Measurements from ENCODE around the gene PPP2R5C. TPM values are rescaled to one million over a fixed set of nuclear protein-coding genes. Genes with fewer than 3 reads are reported as not detected.

PPP2R5C gene
- total RNA-seq, 1 experiment from 2014 or later, result 89.9 TPM

DNA sequence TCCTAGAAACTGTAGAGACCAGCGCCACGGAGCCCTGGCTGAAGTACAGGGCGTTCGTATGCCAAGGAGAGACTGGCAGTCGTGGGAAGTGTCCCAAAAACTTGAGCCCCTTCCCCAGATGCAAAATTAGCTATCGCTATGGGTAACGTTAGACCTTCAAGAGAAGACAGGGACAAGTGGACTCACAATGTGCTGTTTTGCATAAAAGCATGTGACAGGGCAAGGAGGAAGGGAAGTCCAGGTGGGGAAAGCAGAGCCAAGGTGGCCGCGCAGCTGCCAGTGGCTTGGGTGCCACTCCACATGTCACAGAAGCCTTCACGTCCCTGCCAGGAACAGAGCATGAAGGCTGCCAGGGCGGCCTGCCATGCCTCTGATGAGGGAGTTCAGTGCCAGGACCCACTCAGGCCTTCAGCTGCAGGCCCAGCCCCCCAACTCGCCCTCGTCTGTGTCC lies 141.6 kb downstream of the PPP2R5C start (continued):
- TF ChIP-seq NR2C2 (CRISPR knock-in tag; IDR thresholded peaks at IDR 0.05) (no peak), ZSCAN18 (CRISPR knock-in tag; IDR thresholded peaks at IDR 0.05) (no peak), ZBTB43 (CRISPR knock-in tag; IDR thresholded peaks at IDR 0.05) (no peak), TEAD4 (CRISPR knock-in tag; IDR thresholded peaks at IDR 0.05) (no peak)
- TF ChIP-seq, protein P1, sequence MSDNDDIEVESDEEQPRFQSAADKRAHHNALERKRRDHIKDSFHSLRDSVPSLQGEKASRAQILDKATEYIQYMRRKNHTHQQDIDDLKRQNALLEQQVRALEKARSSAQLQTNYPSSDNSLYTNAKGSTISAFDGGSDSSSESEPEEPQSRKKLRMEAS (CRISPR knock-in tag; IDR thresholded peaks at IDR 0.05), result no peak

DNA sequence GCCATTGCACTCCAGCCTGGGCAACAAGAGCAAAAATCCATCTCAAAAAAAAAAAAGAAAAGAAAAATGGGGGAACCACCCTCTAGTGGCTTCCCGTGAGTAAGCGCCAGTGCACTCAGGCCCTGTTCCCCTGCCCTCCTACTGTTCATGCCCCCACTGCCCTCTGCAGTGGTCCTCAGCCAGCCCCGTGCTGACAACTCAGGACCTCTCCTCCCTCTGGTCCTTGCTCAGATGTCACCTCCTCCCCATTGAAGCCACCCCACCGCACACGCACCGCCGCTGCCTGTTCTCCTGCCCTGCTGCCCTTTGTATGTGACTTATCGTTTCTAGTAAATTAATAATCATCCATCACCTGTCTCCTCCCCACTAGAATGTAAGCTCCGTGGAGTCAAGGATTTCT lies 144.1 kb downstream of the PPP2R5C start:
- DNase-seq (ENCODE audit: low spot score) (no peak), ATAC-seq (peak; percentile 36; the same call in 1 of the 2 replicates)
- no peak overlapping the region for H3K27ac Mint-ChIP-seq
- ChIA-PET POLR2A (no interaction called here), CTCF (no interaction called here)
- H3K4me1 Mint-ChIP-seq, result no peaks in the 10 kb centered on the region
- no peak overlapping the region for H3K4me3 Mint-ChIP-seq
- no peaks in the 10 kb centered on the region for H3K27me3 Mint-ChIP-seq (ENCODE audit: low read depth)
- H3K36me3 Mint-ChIP-seq, result peaks cover 47% of the 10 kb centered on the region
- H3K9me3 Mint-ChIP-seq, result no peaks in the 10 kb centered on the region
- TF ChIP-seq NFE2L1 (CRISPR knock-in tag; IDR thresholded peaks at IDR 0.05) (no peak), JUN (CRISPR knock-in tag; IDR thresholded peaks at IDR 0.05) (no peak), CDX4 (CRISPR knock-in tag; IDR thresholded peaks at IDR 0.05; ENCODE audit: borderline replicate concordance) (no peak), ZNF263 (CRISPR knock-in tag; IDR thresholded peaks at IDR 0.05; ENCODE audit: low read depth) (no peak), NFYB (CRISPR knock-in tag; conservative IDR thresholded peaks at IDR 0.05; ENCODE audit: low read depth) (no peak), JAZF1 (CRISPR knock-in tag; IDR thresholded peaks at IDR 0.05) (no peak), ATF1 (CRISPR knock-in tag; IDR thresholded peaks at IDR 0.05) (no peak), FOXP1 (CRISPR knock-in tag; IDR thresholded peaks at IDR 0.05; ENCODE audit: borderline replicate concordance) (no peak), CTCF (IDR thresholded peaks at IDR 0.05) (no peak), ZBTB43 (CRISPR knock-in tag; IDR thresholded peaks at IDR 0.05) (no peak), NR1H2 (CRISPR knock-in tag; IDR thresholded peaks at IDR 0.05) (no peak), ZNF671 (CRISPR knock-in tag; IDR thresholded peaks at IDR 0.05) (no peak)
- TF ChIP-seq, protein P2, sequence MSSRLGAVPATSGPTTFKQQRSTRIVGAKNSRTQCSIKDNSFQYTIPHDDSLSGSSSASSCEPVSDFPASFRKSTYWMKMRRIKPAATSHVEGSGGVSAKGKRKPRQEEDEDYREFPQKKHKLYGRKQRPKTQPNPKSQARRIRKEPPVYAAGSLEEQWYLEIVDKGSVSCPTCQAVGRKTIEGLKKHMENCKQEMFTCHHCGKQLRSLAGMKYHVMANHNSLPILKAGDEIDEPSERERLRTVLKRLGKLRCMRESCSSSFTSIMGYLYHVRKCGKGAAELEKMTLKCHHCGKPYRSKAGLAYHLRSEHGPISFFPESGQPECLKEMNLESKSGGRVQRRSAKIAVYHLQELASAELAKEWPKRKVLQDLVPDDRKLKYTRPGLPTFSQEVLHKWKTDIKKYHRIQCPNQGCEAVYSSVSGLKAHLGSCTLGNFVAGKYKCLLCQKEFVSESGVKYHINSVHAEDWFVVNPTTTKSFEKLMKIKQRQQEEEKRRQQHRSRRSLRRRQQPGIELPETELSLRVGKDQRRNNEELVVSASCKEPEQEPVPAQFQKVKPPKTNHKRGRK (CRISPR knock-in tag; IDR thresholded peaks at IDR 0.05; ENCODE audit: borderline replicate concordance), result no peak
- TF ChIP-seq, protein P3, sequence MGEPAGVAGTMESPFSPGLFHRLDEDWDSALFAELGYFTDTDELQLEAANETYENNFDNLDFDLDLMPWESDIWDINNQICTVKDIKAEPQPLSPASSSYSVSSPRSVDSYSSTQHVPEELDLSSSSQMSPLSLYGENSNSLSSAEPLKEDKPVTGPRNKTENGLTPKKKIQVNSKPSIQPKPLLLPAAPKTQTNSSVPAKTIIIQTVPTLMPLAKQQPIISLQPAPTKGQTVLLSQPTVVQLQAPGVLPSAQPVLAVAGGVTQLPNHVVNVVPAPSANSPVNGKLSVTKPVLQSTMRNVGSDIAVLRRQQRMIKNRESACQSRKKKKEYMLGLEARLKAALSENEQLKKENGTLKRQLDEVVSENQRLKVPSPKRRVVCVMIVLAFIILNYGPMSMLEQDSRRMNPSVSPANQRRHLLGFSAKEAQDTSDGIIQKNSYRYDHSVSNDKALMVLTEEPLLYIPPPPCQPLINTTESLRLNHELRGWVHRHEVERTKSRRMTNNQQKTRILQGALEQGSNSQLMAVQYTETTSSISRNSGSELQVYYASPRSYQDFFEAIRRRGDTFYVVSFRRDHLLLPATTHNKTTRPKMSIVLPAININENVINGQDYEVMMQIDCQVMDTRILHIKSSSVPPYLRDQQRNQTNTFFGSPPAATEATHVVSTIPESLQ (CRISPR knock-in tag; IDR thresholded peaks at IDR 0.05), result no peak
- TF ChIP-seq, protein P4, sequence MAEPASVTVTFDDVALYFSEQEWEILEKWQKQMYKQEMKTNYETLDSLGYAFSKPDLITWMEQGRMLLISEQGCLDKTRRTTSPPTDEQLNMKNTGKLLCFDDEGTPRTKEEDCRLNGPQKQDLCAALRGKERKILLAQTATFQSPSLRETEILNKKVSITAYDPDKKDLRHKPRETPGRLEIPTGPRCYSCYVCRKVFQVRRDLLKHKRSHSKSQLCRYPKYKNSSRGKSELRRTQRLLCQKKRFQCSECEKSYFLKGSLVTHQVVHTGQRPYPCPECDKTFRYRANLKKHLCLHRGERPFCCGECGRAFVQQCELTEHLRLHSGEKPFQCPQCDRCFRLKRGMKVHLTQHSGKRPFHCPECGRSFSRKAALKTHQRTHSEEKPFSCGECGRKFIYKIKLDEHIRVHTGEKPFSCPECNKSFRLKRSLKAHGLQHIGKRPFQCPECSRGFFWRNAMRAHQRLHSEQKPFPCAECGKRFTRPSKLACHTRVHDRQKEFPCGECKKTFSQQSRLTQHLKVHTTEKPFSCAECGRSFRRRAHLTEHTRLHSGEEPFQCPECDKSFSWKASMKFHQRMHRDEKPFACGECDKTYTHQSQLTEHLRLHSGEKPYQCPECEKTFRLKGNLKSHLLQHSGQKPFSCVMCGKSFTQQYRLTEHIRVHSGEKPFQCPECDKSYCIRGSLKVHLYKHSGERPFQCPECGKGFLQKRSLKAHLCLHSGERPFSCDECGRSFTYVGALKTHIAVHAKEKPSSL (CRISPR knock-in tag; conservative IDR thresholded peaks at IDR 0.05), result no peak
- TF ChIP-seq, protein P5, sequence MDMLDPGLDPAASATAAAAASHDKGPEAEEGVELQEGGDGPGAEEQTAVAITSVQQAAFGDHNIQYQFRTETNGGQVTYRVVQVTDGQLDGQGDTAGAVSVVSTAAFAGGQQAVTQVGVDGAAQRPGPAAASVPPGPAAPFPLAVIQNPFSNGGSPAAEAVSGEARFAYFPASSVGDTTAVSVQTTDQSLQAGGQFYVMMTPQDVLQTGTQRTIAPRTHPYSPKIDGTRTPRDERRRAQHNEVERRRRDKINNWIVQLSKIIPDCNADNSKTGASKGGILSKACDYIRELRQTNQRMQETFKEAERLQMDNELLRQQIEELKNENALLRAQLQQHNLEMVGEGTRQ (CRISPR knock-in tag; IDR thresholded peaks at IDR 0.05), result no peak
- TF ChIP-seq, protein P6, sequence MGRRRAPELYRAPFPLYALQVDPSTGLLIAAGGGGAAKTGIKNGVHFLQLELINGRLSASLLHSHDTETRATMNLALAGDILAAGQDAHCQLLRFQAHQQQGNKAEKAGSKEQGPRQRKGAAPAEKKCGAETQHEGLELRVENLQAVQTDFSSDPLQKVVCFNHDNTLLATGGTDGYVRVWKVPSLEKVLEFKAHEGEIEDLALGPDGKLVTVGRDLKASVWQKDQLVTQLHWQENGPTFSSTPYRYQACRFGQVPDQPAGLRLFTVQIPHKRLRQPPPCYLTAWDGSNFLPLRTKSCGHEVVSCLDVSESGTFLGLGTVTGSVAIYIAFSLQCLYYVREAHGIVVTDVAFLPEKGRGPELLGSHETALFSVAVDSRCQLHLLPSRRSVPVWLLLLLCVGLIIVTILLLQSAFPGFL (CRISPR knock-in tag; IDR thresholded peaks at IDR 0.05; ENCODE audit: borderline replicate concordance), result no peak

Data from WTC11 (cell line).